OCI-LY1 (cell line): ENCODE measurements around the gene TMEM79.

Experiments used
- H2AFZ ChIP-seq: fragments of 200-600 bp; sonication (generic), shearing (Covaris generic); 2 replicates; pipeline ENCODE4 v1.6.0; 2014; ENCODE audit warnings: antibody characterized with exemption, mild to moderate bottlenecking, low read length
- H3F3A ChIP-seq: fragments of 200-600 bp; sonication (generic), shearing (Covaris generic); 2 replicates; pipeline ENCODE4 v1.6.0; 2014; ENCODE audit warnings: mild to moderate bottlenecking, antibody characterized with exemption, low read length, moderate library complexity; ENCODE audit not compliant: insufficient read depth
- H3K27ac ChIP-seq: fragments of 200-600 bp; sonication (generic); 2 replicates; pipeline ENCODE4 v1.5.1; 2014; ENCODE audit warnings: low read length, mixed run types, mild to moderate bottlenecking, low read depth; ENCODE audit not compliant: poor library complexity, severe bottlenecking
- H3K27me3 ChIP-seq: fragments of 200-600 bp; sonication (generic); 2 replicates; pipeline ENCODE4 v1.6.0; 2014; ENCODE audit warnings: antibody characterized with exemption, mild to moderate bottlenecking, low read length, moderate library complexity; ENCODE audit not compliant: insufficient read depth
- H3K36me3 ChIP-seq: fragments of 200-600 bp; sonication (generic); 2 replicates; pipeline ENCODE4 v1.6.1; 2014; ENCODE audit warnings: mild to moderate bottlenecking, antibody characterized with exemption, low read length, moderate library complexity, mixed read lengths; ENCODE audit not compliant: insufficient read depth
- H3K4me1 ChIP-seq: fragments of 200-600 bp; sonication (generic); 2 replicates; pipeline ENCODE4 v1.5.1; 2014; ENCODE audit warnings: mild to moderate bottlenecking, low read length, moderate library complexity; ENCODE audit not compliant: insufficient read depth, severe bottlenecking
- H3K4me2 ChIP-seq: fragments of 200-600 bp; sonication (generic), shearing (Covaris generic); 2 replicates; pipeline ENCODE4 v1.6.1; 2014; ENCODE audit warnings: low read length
- H3K4me3 ChIP-seq: fragments of 200-600 bp; sonication (generic); 2 replicates; pipeline ENCODE4 v1.5.1; 2014; ENCODE audit warnings: low read length, low read depth, mild to moderate bottlenecking, mixed read lengths; ENCODE audit not compliant: poor library complexity, severe bottlenecking
- H3K79me2 ChIP-seq: fragments of 200-600 bp; shearing (Covaris generic); 2 replicates; pipeline ENCODE4 v1.6.1; 2016; ENCODE audit warnings: mixed run types, low read length, mixed read lengths; ENCODE audit not compliant: insufficient read depth
- H3K9ac ChIP-seq: fragments of 200-600 bp; sonication (generic), shearing (Covaris generic); 2 replicates; pipeline ENCODE4 v1.6.1; 2014; ENCODE audit warnings: mild to moderate bottlenecking, low read length, mixed read lengths
- H3K9me2 ChIP-seq: fragments of 200-600 bp; sonication (generic), shearing (Covaris generic); 2 replicates; pipeline ENCODE4 v1.6.1; 2014; ENCODE audit warnings: low read depth, mild to moderate bottlenecking, low read length, mixed read lengths
- H3K9me3 ChIP-seq: fragments of 200-600 bp; shearing (Covaris generic); 2 replicates; pipeline ENCODE4 v1.6.1; 2014; ENCODE audit warnings: low read length, mixed read lengths
- H4K20me1 ChIP-seq: fragments of 200-600 bp; sonication (generic), shearing (Covaris generic); 2 replicates; pipeline ENCODE4 v1.6.0; 2016; ENCODE audit warnings: mild to moderate bottlenecking, low read length; ENCODE audit not compliant: insufficient read depth
- EZH2 ChIP-seq: fragments of 200-600 bp; sonication (generic), shearing (Covaris generic); IDR thresholded peaks from 2 replicates; pipeline ENCODE4 v1.8.0; 2017; ENCODE audit warnings: borderline replicate concordance, mixed run types, mild to moderate bottlenecking, antibody characterized with exemption, low read length, moderate library complexity, mixed read lengths
- TF ChIP-seq, protein P1 (sequence below): fragments of 200-600 bp; sonication (generic), shearing (Covaris generic); IDR thresholded peaks from 2 replicates; pipeline ENCODE4 v1.5.1; 2017; ENCODE audit warnings: mild to moderate bottlenecking, antibody characterized with exemption, low read length, moderate library complexity, mixed read lengths

TMEM79 gene

DNA sequence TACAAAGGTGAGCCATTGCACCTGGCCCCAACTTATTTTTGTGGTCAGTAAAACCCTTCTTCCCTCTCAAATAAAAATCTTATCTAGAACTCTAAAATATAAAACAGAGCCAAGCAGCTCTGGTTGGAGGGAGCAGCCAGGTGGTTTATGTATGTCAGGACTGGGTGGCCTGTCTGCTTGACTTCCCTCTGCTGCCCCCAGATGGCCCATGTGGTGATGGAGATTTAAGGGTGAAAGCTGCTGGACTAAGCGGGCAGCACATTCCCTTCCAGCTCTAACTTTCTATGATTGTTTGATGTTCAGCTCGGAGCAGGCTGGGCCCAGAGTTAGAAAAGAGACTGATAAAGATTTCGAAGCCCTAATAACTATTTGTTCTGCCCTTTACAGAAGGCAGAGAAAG is 24.3 kb upstream of the TMEM79 start:
- H3K9me3 ChIP-seq: no peaks in the 10 kb centered on the region

DNA sequence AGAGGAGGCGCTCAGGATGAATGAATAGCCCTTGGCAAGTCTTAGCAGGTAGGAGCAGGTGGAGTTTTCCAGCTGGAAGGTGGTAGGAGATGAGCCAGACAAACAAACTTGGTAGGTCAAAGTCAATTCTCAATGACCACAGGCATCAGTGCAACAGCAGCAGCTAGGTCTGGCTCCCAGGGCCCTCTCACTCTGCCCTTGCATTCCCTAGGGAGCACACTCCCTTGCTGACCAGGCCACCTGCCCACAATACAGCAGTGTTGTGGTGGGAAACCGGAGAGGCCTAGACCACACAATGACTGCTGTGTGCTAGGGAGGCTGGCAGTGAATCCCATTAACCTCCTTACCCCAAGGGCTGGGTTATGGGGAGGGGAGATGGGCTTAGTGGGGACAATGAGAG is 23.2 kb upstream of the TMEM79 start:
- Histone ChIP-seq H3K79me2 (no peaks in the 10 kb centered on the region), H3K27ac (no peak overlapping the region), H3K4me3 (no peak overlapping the region), H3F3A (no peaks in the 10 kb centered on the region), H3K4me1 (no peaks in the 10 kb centered on the region), H2AFZ (no peak overlapping the region), H3K9me2 (no peaks in the 10 kb centered on the region), H3K9me3 (no peaks in the 10 kb centered on the region), H3K9ac (no peak overlapping the region), H3K27me3 (no peaks in the 10 kb centered on the region), H4K20me1 (no peaks in the 10 kb centered on the region), H3K36me3 (peaks cover 93% of the 10 kb centered on the region), H3K4me2 (no peak overlapping the region)
- TF ChIP-seq, protein P1, sequence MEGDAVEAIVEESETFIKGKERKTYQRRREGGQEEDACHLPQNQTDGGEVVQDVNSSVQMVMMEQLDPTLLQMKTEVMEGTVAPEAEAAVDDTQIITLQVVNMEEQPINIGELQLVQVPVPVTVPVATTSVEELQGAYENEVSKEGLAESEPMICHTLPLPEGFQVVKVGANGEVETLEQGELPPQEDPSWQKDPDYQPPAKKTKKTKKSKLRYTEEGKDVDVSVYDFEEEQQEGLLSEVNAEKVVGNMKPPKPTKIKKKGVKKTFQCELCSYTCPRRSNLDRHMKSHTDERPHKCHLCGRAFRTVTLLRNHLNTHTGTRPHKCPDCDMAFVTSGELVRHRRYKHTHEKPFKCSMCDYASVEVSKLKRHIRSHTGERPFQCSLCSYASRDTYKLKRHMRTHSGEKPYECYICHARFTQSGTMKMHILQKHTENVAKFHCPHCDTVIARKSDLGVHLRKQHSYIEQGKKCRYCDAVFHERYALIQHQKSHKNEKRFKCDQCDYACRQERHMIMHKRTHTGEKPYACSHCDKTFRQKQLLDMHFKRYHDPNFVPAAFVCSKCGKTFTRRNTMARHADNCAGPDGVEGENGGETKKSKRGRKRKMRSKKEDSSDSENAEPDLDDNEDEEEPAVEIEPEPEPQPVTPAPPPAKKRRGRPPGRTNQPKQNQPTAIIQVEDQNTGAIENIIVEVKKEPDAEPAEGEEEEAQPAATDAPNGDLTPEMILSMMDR: no peak
- TF ChIP-seq EZH2: no peak

More for the DNA sequence above, 24.3 kb upstream of the TMEM79 start:
- TF ChIP-seq, protein P1: no peak
- no peak for TF ChIP-seq EZH2
- Histone ChIP-seq H3K79me2 (no peaks in the 10 kb centered on the region), H2AFZ (no peak overlapping the region), H3K9ac (no peak overlapping the region), H3K4me1 (no peaks in the 10 kb centered on the region), H3K4me3 (no peak overlapping the region), H3F3A (no peaks in the 10 kb centered on the region), H3K9me2 (no peaks in the 10 kb centered on the region), H3K36me3 (peaks cover 86% of the 10 kb centered on the region), H3K27me3 (no peaks in the 10 kb centered on the region), H4K20me1 (no peaks in the 10 kb centered on the region), H3K27ac (no peak overlapping the region), H3K4me2 (no peak overlapping the region)

DNA sequence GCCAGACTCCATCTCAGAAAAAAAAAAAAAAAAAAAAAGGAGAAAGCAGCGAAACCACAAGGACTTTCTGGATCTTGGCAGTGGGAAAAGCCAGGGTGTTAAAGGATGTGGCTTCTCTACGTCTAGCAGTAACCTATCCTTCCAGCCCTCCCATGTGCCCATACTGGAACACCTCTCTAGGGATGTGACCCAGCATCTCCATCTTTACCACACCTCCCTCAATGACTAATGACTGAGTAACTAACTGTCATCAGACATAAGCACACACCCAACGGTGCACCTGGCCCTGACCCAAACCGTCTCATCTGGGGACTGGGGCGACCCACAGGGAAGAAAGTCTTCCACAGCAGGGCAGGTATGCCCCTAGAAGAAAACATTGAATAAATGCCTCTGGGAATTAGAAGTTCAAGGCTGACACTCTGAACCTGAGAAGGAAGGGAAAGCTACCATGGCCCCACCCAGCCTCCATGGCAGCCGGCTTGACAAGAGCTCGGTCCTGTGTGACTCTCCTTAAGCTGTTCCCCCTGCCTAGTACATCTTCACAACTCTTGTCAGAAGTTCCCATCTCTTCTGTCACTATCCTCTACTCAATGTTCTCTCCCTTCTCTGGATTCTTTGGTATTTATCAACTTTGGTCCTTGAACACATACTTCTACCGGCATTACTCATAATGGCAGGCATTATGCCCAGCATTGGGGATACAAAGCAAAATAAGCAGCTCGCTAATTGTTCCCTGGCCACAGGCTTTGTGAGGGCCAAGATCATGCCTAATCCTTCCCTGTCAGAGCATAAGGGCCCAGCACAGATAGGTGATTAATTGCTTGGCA is 21.5 kb upstream of the TMEM79 start:
- no peak overlapping the region for H3K27ac ChIP-seq
- H3K36me3 ChIP-seq: peaks cover 93% of the 10 kb centered on the region
- H3K27me3 ChIP-seq: no peaks in the 10 kb centered on the region
- H4K20me1 ChIP-seq: no peaks in the 10 kb centered on the region
- H2AFZ ChIP-seq: no peak overlapping the region
- H3K79me2 ChIP-seq: no peaks in the 10 kb centered on the region
- H3K9me2 ChIP-seq: no peaks in the 10 kb centered on the region
- no peak overlapping the region for H3K4me2 ChIP-seq
- no peak overlapping the region for H3K9ac ChIP-seq
- H3F3A ChIP-seq: no peaks in the 10 kb centered on the region
- no peaks in the 10 kb centered on the region for H3K9me3 ChIP-seq
- no peaks in the 10 kb centered on the region for H3K4me1 ChIP-seq
- no peak overlapping the region for H3K4me3 ChIP-seq
- TF ChIP-seq EZH2: no peak
- TF ChIP-seq, protein P1: no peak
